ENCODE data around the gene SFRP4. TPM values are rescaled to one million over a fixed set of nuclear protein-coding genes. Genes with fewer than 3 reads are reported as not detected.

SFRP4 gene
- total RNA-seq, 1 donor from 2014 or later, result 56.0 TPM

- no peak for TF ChIP-seq POLR2A (IDR thresholded peaks at IDR 0.05)
- no peak for TF ChIP-seq POLR2AphosphoS5 (IDR thresholded peaks at IDR 0.05; ENCODE audit: insufficient read depth in 1 of 2, low read depth in 1 of 2)
- no peak for TF ChIP-seq CTCF (IDR thresholded peaks at IDR 0.05)
- DNase-seq (ENCODE audit: extremely low spot score in 2 of 2), result no peak
Measured at GRCh38 chr7:37899712-37900247, 16.8 kb downstream of the SFRP4 start.

GRCh38 chr7:37894671-37895070, 21.9 kb downstream of the SFRP4 start:
- Histone ChIP-seq H3K36me3 (no peaks in the 10 kb centered on the region), H3K27me3 (no peaks in the 10 kb centered on the region), H3K4me3 (no peak overlapping the region), H3K9me3 (no peaks in the 10 kb centered on the region), H3K27ac (no peak overlapping the region), H3K4me1 (no peaks in the 10 kb centered on the region)
- intact Hi-C loops (cut with DNase I), result loop anchor here (10.0 kb wide), 1 partner anchor 210 kb away; no protein-coding TSS in a partner anchor
- TF ChIP-seq CTCF (IDR thresholded peaks at IDR 0.05) (no peak), POLR2A (IDR thresholded peaks at IDR 0.05) (no peak), POLR2AphosphoS5 (IDR thresholded peaks at IDR 0.05; ENCODE audit: insufficient read depth in 1 of 2, low read depth in 1 of 2) (no peak)
- no peak for DNase-seq (ENCODE audit: extremely low spot score in 2 of 2)

More at GRCh38 chr7:37899712-37900247, 16.8 kb downstream of the SFRP4 start:
- H3K4me1 ChIP-seq, result no peaks in the 10 kb centered on the region
- H3K36me3 ChIP-seq, result no peaks in the 10 kb centered on the region
- no peak overlapping the region for H3K4me3 ChIP-seq
- H3K9me3 ChIP-seq, result no peaks in the 10 kb centered on the region
- no peaks in the 10 kb centered on the region for H3K27me3 ChIP-seq
- intact Hi-C loops (cut with DNase I), result loop anchor here (5.0 to 10.0 kb wide), 2 partner anchors 205 to 323 kb away; no protein-coding TSS in a partner anchor
- H3K27ac ChIP-seq, result no peak overlapping the region

GRCh38 chr7:37893359-37893758, 23.3 kb downstream of the SFRP4 start:
- TF ChIP-seq POLR2A (IDR thresholded peaks at IDR 0.05), result no peak
- DNase-seq (ENCODE audit: extremely low spot score in 2 of 2), result no peak
- Histone ChIP-seq H3K27me3 (no peaks in the 10 kb centered on the region), H3K4me3 (no peak overlapping the region), H3K4me1 (no peaks in the 10 kb centered on the region), H3K27ac (no peak overlapping the region), H3K9me3 (no peaks in the 10 kb centered on the region), H3K36me3 (no peaks in the 10 kb centered on the region)
- intact Hi-C loops (cut with DNase I), result loop anchor here (10.0 kb wide), 1 partner anchor 211 kb away; no protein-coding TSS in a partner anchor

- intact Hi-C loops (cut with DNase I), result no loop called here
- TF ChIP-seq POLR2A (IDR thresholded peaks at IDR 0.05) (no peak), POLR2AphosphoS5 (IDR thresholded peaks at IDR 0.05; ENCODE audit: insufficient read depth in 1 of 2, low read depth in 1 of 2) (no peak), CTCF (IDR thresholded peaks at IDR 0.05) (no peak)
- H3K27me3 ChIP-seq, result no peaks in the 10 kb centered on the region
- no peak overlapping the region for H3K27ac ChIP-seq
- H3K9me3 ChIP-seq, result no peaks in the 10 kb centered on the region
- no peaks in the 10 kb centered on the region for H3K4me1 ChIP-seq
- no peak overlapping the region for H3K4me3 ChIP-seq
- no peaks in the 10 kb centered on the region for H3K36me3 ChIP-seq
- no peak for DNase-seq (ENCODE audit: extremely low spot score in 2 of 2)
Measured at GRCh38 chr7:37882086-37882485, 34.5 kb downstream of the SFRP4 start.

Other genes with a start within 250 kb of the SFRP4 start
- not detected for gene GPR141, start 233.1 kb downstream of the SFRP4 start, total RNA-seq
- not detected for gene NME8, start 68.2 kb downstream of the SFRP4 start, total RNA-seq
- 37.6 TPM for gene EPDR1, start 3.8 kb upstream of the SFRP4 start, total RNA-seq

Data from vagina (tissue), 2 donors.